PC-9 (cell line): ENCODE data around the gene SLC12A3.

ENCODE experiments used
- CTCF ChIP-seq: fragments of 200-600 bp; sonication (generic); conservative IDR thresholded peaks from 2 replicates; pipeline ENCODE4 v1.6.1; 2017; ENCODE audit warnings: mixed run types, antibody characterized with exemption, mild to moderate bottlenecking, moderate library complexity
- EZH2 ChIP-seq: fragments of 200-600 bp; sonication (generic); IDR thresholded peaks from 2 replicates; pipeline ENCODE4 v1.8.0; 2017; ENCODE audit warnings: antibody characterized with exemption, low read depth

DNA sequence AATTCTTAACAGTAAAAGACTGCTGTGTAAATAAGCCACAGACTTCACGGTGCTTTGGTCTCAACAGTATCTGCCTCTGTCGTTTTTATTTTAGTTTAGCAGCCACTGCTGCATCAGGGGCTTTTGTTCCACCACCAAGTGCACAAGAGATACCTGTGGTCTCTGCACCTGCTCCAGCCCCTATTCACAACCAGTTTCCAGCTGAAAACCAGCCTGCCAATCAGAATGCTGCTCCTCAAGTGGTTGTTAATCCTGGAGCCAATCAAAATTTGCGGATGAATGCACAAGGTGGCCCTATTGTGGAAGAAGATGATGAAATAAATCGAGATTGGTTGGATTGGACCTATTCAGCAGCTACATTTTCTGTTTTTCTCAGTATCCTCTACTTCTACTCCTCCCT lies 74.8 kb downstream of the SLC12A3 start:
- no peak for TF ChIP-seq EZH2
- TF ChIP-seq CTCF, result no peak
